GM23248 (cell line): ENCODE results near the gene MPRIP. TPM values are rescaled to one million over a fixed set of nuclear protein-coding genes. Genes with fewer than 3 reads are reported as not detected.

Experiments used
- DNase-seq: peaks from one replicate; pipeline ENCODE4 v3.0.0-alpha.2; 2015
- H2AFZ ChIP-seq: fragments of 200-600 bp; sonication (generic); 2 replicates; pipeline ENCODE4 v1.6.1; 2016; ENCODE audit warnings: antibody characterized with exemption
- H3F3A ChIP-seq: fragments of 200-600 bp; sonication (generic); 2 replicates; pipeline ENCODE4 v1.6.1; 2016; ENCODE audit warnings: mild to moderate bottlenecking, antibody characterized with exemption, mixed run types; ENCODE audit not compliant: insufficient read depth
- H3K27ac ChIP-seq: fragments of 200-600 bp; sonication (generic); 2 replicates; pipeline ENCODE4 v1.5.1; 2016; ENCODE audit warnings: mild to moderate bottlenecking
- H3K27me3 ChIP-seq: fragments of 200-600 bp; sonication (generic); replicated peaks from 2 replicates; pipeline ENCODE4 v1.6.1; 2016; ENCODE audit warnings: mild to moderate bottlenecking; ENCODE audit not compliant: insufficient read depth
- H3K36me3 ChIP-seq: fragments of 200-600 bp; sonication (generic); 2 replicates; pipeline ENCODE4 v1.6.1; 2016; ENCODE audit warnings: low read depth, mild to moderate bottlenecking
- H3K4me1 ChIP-seq: fragments of 200-600 bp; sonication (generic); 2 replicates; pipeline ENCODE4 v1.6.1; 2016; ENCODE audit warnings: mild to moderate bottlenecking; ENCODE audit not compliant: insufficient read depth
- H3K4me2 ChIP-seq: fragments of 200-600 bp; sonication (generic); one replicate; pipeline ENCODE4 v1.6.1; 2016; ENCODE audit warnings: mild to moderate bottlenecking; ENCODE audit not compliant: unreplicated experiment
- H3K4me3 ChIP-seq: fragments of 200-600 bp; sonication (generic); 2 replicates; pipeline ENCODE4 v1.5.1; 2016; ENCODE audit warnings: mild to moderate bottlenecking
- H3K79me2 ChIP-seq: fragments of 200-600 bp; sonication (generic); 2 replicates; pipeline ENCODE4 v1.6.1; 2016; ENCODE audit warnings: mild to moderate bottlenecking; ENCODE audit not compliant: insufficient read depth
- H3K9ac ChIP-seq: fragments of 200-600 bp; sonication (generic); 2 replicates; pipeline ENCODE4 v1.6.1; 2016; ENCODE audit warnings: mild to moderate bottlenecking
- H3K9me2 ChIP-seq: fragments of 200-600 bp; sonication (generic); 2 replicates; pipeline ENCODE4 v1.6.1; 2016; ENCODE audit warnings: mixed run types, mild to moderate bottlenecking, moderate library complexity; ENCODE audit not compliant: insufficient read depth
- H3K9me3 ChIP-seq: fragments of 200-600 bp; sonication (generic); one replicate; pipeline ENCODE4 v1.6.1; 2017; ENCODE audit warnings: low read depth
- H4K20me1 ChIP-seq: fragments of 200-600 bp; sonication (generic); 2 replicates; pipeline ENCODE4 v1.6.0; 2016; ENCODE audit not compliant: insufficient read depth
- EZH2 ChIP-seq: fragments of 200-600 bp; sonication (generic); IDR thresholded peaks from 2 replicates; pipeline ENCODE4 v1.6.1; 2018; ENCODE audit warnings: antibody characterized with exemption, mild to moderate bottlenecking; ENCODE audit not compliant: insufficient read depth, poor library complexity, severe bottlenecking
- EZH2phosphoT487 ChIP-seq: fragments of 200-600 bp; sonication (generic); IDR thresholded peaks from 2 replicates; pipeline ENCODE4 v1.6.1; 2018; ENCODE audit warnings: antibody characterized with exemption, moderate library complexity, mild to moderate bottlenecking, low read depth; ENCODE audit not compliant: insufficient read depth
- WGBS, 2 experiments: methylation state at CpG; one replicate each; pipeline ENCODE4 v1.1.6; 2015 to 2017; ENCODE audit warnings: low lambda C conversion rate in 2 of 2, low coverage in 1 of 2; ENCODE audit errors: missing lambda C conversion rate in 2 of 2; 5-methylcytosine and 5-hydroxymethylcytosine counted together
- in situ Hi-C: fragments of 300-500 bp; cut with MboI; formaldehyde crosslinking; loops from 2 replicates; pipeline ENCODE4 v1.15.0; 2020
- polyA plus RNA-seq: library from polyadenylated mRNA; unstranded; fragments of >200 nt; fragmentation: Nextera tagmentation; extraction: Ambion mirVana; gene quantifications from 2 replicates; pipeline ENCODE4 v1.2.1, GENCODE V29; 2016
- total RNA-seq: library from RNA; depleted of rRNA; stranded (reverse); fragments of >200 nt; shearing (Covaris generic); gene quantifications from 2 replicates; pipeline ENCODE4 v1.2.3, GENCODE V29; 2014

Gene MPRIP
- total and polyA plus RNA-seq, 2 experiments from 2014 or later = 73.5 to 292 TPM

- no peaks in the 10 kb centered on the region; the same call in 1 of the 2 replicates for H4K20me1 ChIP-seq
- TF ChIP-seq EZH2phosphoT487 (no peak), EZH2 (no peak)
- no peak overlapping the region for H3K4me3 ChIP-seq
- no peak overlapping the region for H2AFZ ChIP-seq
- H3K27ac ChIP-seq = 0 out of 2 replicates have a peak overlapping the region, but pooled peaks have one; percentile 27
- H3K9ac ChIP-seq = no peak overlapping the region
- in situ Hi-C loops = no loop called here
- H3F3A ChIP-seq = peaks cover 22% of the 10 kb centered on the region
- H3K36me3 ChIP-seq = peaks cover 36% of the 10 kb centered on the region; the same call in 1 of the 2 replicates
- 68 to 71% methylated on average over 23 of the region's 23 CpGs for WGBS, 2 experiments
- H3K27me3 ChIP-seq = no peaks in the 10 kb centered on the region
- peak; percentile 71 for DNase-seq
- no peaks in the 10 kb centered on the region for H3K9me2 ChIP-seq
- H3K4me2 ChIP-seq = no peak overlapping the region
- H3K9me3 ChIP-seq = no peaks in the 10 kb centered on the region
- peaks cover 8% of the 10 kb centered on the region; the same call in 1 of the 2 replicates for H3K4me1 ChIP-seq
- H3K79me2 ChIP-seq = 0 out of 2 replicates have a peak, but pooled peaks cover 11% of the 10 kb centered on the region
These were observed 99.7 kb downstream of the MPRIP start for GRCh38 chr17:17141860-17142552.

- Histone ChIP-seq H3F3A (peaks cover 28% of the 10 kb centered on the region), H3K27me3 (no peaks in the 10 kb centered on the region), H3K4me1 (peaks cover 11% of the 10 kb centered on the region), H3K4me3 (no peak overlapping the region), H3K9ac (no peak overlapping the region), H3K4me2 (no peak overlapping the region), H3K36me3 (peaks cover 36% of the 10 kb centered on the region; the same call in 1 of the 2 replicates), H2AFZ (no peak overlapping the region), H3K79me2 (0 out of 2 replicates have a peak, but pooled peaks cover 11% of the 10 kb centered on the region), H4K20me1 (no peaks in the 10 kb centered on the region; the same call in 1 of the 2 replicates), H3K9me3 (no peaks in the 10 kb centered on the region), H3K9me2 (no peaks in the 10 kb centered on the region), H3K27ac (no peak overlapping the region)
- WGBS, 2 experiments = 93% methylated on average over 10 to 11 of the region's 11 CpGs
- DNase-seq = no peak
- in situ Hi-C loops = no loop called here
- TF ChIP-seq EZH2phosphoT487 = no peak
- no peak for TF ChIP-seq EZH2
These were observed 100.3 kb downstream of the MPRIP start for GRCh38 chr17:17142556-17142955.

- no peak overlapping the region for H3K9ac ChIP-seq
- no peak overlapping the region for H3K4me2 ChIP-seq
- peaks cover 21% of the 10 kb centered on the region for H3K4me1 ChIP-seq
- H3K79me2 ChIP-seq = 0 out of 2 replicates have a peak, but pooled peaks cover 11% of the 10 kb centered on the region
- in situ Hi-C loops = no loop called here
- no peaks in the 10 kb centered on the region for H3K27me3 ChIP-seq
- H3F3A ChIP-seq = peaks cover 37% of the 10 kb centered on the region
- WGBS, 2 experiments = 91 to 94% methylated on average over 15 to 18 of the region's 19 CpGs
- no peak overlapping the region for H3K4me3 ChIP-seq
- H3K9me3 ChIP-seq = no peaks in the 10 kb centered on the region
- TF ChIP-seq EZH2phosphoT487 (no peak), EZH2 (no peak)
- H3K36me3 ChIP-seq = peaks cover 39% of the 10 kb centered on the region; the same call in 1 of the 2 replicates
- H3K27ac ChIP-seq = no peak overlapping the region
- H3K9me2 ChIP-seq = no peaks in the 10 kb centered on the region
- DNase-seq = no peak
- no peak overlapping the region for H2AFZ ChIP-seq
- no peaks in the 10 kb centered on the region; the same call in 1 of the 2 replicates for H4K20me1 ChIP-seq
These were observed 101.2 kb downstream of the MPRIP start for GRCh38 chr17:17143501-17143900.

GRCh38 chr17:17144061-17144460 lies 101.8 kb downstream of the MPRIP start:
- H3K27ac ChIP-seq = no peak overlapping the region
- peaks cover 21% of the 10 kb centered on the region for H3K4me1 ChIP-seq
- in situ Hi-C loops = no loop called here
- no peak overlapping the region for H3K9ac ChIP-seq
- no peak for TF ChIP-seq EZH2phosphoT487
- TF ChIP-seq EZH2 = no peak
- H3K4me2 ChIP-seq = no peak overlapping the region
- WGBS, 2 experiments = 97 to 99% methylated on average over 4 of the region's 4 CpGs
- peaks cover 40% of the 10 kb centered on the region; the same call in 1 of the 2 replicates for H3K36me3 ChIP-seq
- H2AFZ ChIP-seq = no peak overlapping the region
- H3K4me3 ChIP-seq = no peak overlapping the region
- no peak for DNase-seq
- peaks cover 43% of the 10 kb centered on the region for H3F3A ChIP-seq
- H3K79me2 ChIP-seq = peaks cover 11% of the 10 kb centered on the region; the same call in 1 of the 2 replicates
- H3K27me3 ChIP-seq = no peaks in the 10 kb centered on the region
- no peaks in the 10 kb centered on the region for H3K9me3 ChIP-seq
- H4K20me1 ChIP-seq = no peaks in the 10 kb centered on the region; the same call in 1 of the 2 replicates
- H3K9me2 ChIP-seq = no peaks in the 10 kb centered on the region
